Transverse colon (tissue), 4 donors: ENCODE results near the gene C1orf198. TPM values are rescaled to one million over a fixed set of nuclear protein-coding genes. Genes with fewer than 3 reads are reported as not detected.

Experiments used
- DNase-seq: peaks from one replicate; pipeline ENCODE4 v3.0.0-alpha.2; 2019
- H3K27ac ChIP-seq, 4 donors: fragments of 200-600 bp; sonication (generic); 2 replicates each; pipeline ENCODE4 v1.5.1; 2016 to 2018; ENCODE audit warnings: inconsistent platforms in 4 of 4
- H3K27me3 ChIP-seq: fragments of 200-600 bp; sonication (generic); 2 replicates; pipeline ENCODE4 v1.5.1; 2017; ENCODE audit warnings: inconsistent platforms
- H3K36me3 ChIP-seq, 4 donors: fragments of 200-600 bp; sonication (generic); 2 replicates each; pipeline ENCODE4 v1.5.1; 2017 to 2019; ENCODE audit warnings: inconsistent platforms in 4 of 4
- H3K4me1 ChIP-seq, 4 donors: fragments of 200-600 bp; sonication (generic); 2 replicates each; pipeline ENCODE4 v1.5.1; 2017 to 2020; ENCODE audit warnings: inconsistent platforms in 4 of 4
- H3K4me3 ChIP-seq, 4 donors: fragments of 200-600 bp; sonication (generic); 1 replicate in 1 of 4; 2 replicates in 3 of 4; pipeline versions ENCODE4 v1.5.1 to v1.6.1; 2017 to 2019; ENCODE audit warnings: inconsistent platforms in 4 of 4
- H3K9me3 ChIP-seq, 2 donors: fragments of 200-600 bp; sonication (generic); 2 replicates each; pipeline ENCODE4 v1.5.1; 2017 to 2019; ENCODE audit warnings: inconsistent platforms in 2 of 2
- EP300 ChIP-seq: sonication (generic); formaldehyde crosslinking; IDR thresholded peaks from one replicate; pipeline ENCODE4 v1.6.1; 2017; ENCODE audit warnings: antibody characterized with exemption, low read depth
- POLR2A ChIP-seq: fragments of 450-650 bp; IDR thresholded peaks from one replicate; pipeline ENCODE4 v1.6.1; 2016; ENCODE audit warnings: antibody characterized with exemption, mild to moderate bottlenecking, moderate library complexity
- POLR2AphosphoS5 ChIP-seq, 3 donors: sonication (generic); formaldehyde crosslinking; IDR thresholded peaks; one replicate each; pipeline ENCODE4 v1.6.1; 2016; ENCODE audit warnings: antibody characterized with exemption in 3 of 3
- WGBS, 2 donors: methylation state at CpG; one replicate each; pipeline ENCODE4 v1.1.5; 2018; ENCODE audit warnings: low coverage in 1 of 2; 5-methylcytosine and 5-hydroxymethylcytosine counted together
- in situ Hi-C, 4 donors: fragments of 200-750 bp; cut with MboI; loops; one replicate each; pipeline versions ENCODE4 v1.15.0 to v1.15.1; 2017; ENCODE audit warnings: low sequenced_read_pairs in 3 of 4, low pct_ligation_motif_present in 1 of 4, low pct_unique_long_range_greater_than_20kb in 1 of 4
- intact Hi-C: fragments of 100-400 bp; cut with DNase I; formaldehyde crosslinking; loops from one replicate; pipeline ENCODE4 v1.15.1; 2023; ENCODE audit warnings: low total_unique reads
- total RNA-seq, 4 donors: library from RNA; depleted of rRNA; stranded (reverse); fragments of >200 nt; gene quantifications; one replicate each; pipeline ENCODE4 v1.1.0, GENCODE V29; 2016
- TF ChIP-seq, protein P1 (sequence below), 5 experiments: fragments of 200-600 bp in 3 of 5; fragments of 450-650 bp in 2 of 5; sonication (generic) in 3 of 5; IDR thresholded peaks; 1 replicate in 2 of 5; 2 replicates in 3 of 5; pipeline ENCODE4 v1.5.1; 2016 to 2017; ENCODE audit warnings: antibody characterized with exemption in 5 of 5, inconsistent platforms in 3 of 5, mild to moderate bottlenecking in 2 of 5, moderate library complexity in 1 of 5

C1orf198 gene
- total RNA-seq, 4 donors from 2014 or later = 10.8 to 26.7 (median 18.2) TPM

GRCh38 chr1:230907472-230908205 is 39.3 kb upstream of the C1orf198 start:
- Histone ChIP-seq H3K27ac (peak overlapping the region in 2 of 4 donors; percentile 16 to 30), H3K9me3 (no peaks in the 10 kb centered on the region), H3K27me3 (no peaks in the 10 kb centered on the region), H3K4me3 (no peak overlapping the region), H3K4me1 (peaks cover 0 to 5% (median 0%) of the 10 kb centered on the region in 4 donors), H3K36me3 (peaks cover 0 to 26% (median 5%) of the 10 kb centered on the region in 4 donors)
- no peak for DNase-seq
- TF ChIP-seq EP300 (no peak), POLR2A (no peak), POLR2AphosphoS5 (IDR thresholded peaks at IDR 0.05) (no peak)
- TF ChIP-seq, protein P1, sequence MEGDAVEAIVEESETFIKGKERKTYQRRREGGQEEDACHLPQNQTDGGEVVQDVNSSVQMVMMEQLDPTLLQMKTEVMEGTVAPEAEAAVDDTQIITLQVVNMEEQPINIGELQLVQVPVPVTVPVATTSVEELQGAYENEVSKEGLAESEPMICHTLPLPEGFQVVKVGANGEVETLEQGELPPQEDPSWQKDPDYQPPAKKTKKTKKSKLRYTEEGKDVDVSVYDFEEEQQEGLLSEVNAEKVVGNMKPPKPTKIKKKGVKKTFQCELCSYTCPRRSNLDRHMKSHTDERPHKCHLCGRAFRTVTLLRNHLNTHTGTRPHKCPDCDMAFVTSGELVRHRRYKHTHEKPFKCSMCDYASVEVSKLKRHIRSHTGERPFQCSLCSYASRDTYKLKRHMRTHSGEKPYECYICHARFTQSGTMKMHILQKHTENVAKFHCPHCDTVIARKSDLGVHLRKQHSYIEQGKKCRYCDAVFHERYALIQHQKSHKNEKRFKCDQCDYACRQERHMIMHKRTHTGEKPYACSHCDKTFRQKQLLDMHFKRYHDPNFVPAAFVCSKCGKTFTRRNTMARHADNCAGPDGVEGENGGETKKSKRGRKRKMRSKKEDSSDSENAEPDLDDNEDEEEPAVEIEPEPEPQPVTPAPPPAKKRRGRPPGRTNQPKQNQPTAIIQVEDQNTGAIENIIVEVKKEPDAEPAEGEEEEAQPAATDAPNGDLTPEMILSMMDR (IDR thresholded peaks at IDR 0.05) = no peak
- WGBS, 2 donors = 72 to 82% methylated on average over 2 to 4 of the region's 4 CpGs
- intact Hi-C loops = loop anchor here (5.0 kb wide), 1 partner anchor 40 kb away; the partner anchor contains the start of gene C1orf198
- in situ Hi-C loops = loop anchor here (25.0 kb wide), 2 partner anchors 95 to 305 kb away; no protein-coding TSS in a partner anchor

DNA sequence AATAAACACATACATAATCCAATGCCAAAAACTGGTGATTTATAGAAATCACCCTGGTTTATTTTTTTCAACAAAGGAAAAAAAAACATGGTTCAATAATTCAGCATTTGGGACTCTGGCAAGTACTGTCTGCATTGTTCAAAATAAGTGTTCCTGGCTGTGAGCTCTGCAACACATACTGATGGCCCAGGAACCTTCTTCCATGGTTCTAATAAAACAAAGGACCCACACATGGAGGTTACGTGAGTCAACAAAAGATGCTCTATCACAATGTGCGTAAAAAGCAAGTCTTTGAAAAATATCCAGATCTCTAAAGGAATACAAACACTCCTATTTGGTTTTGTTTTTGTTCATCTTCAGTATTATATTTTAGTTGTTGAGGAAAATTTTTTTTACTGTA is 37.9 kb upstream of the C1orf198 start:
- H3K9me3 ChIP-seq = no peaks in the 10 kb centered on the region
- H3K36me3 ChIP-seq = peaks cover 0 to 26% (median 5%) of the 10 kb centered on the region in 4 donors
- TF ChIP-seq EP300 (no peak), POLR2A (no peak), POLR2AphosphoS5 (IDR thresholded peaks at IDR 0.05) (no peak)
- TF ChIP-seq, protein P1 (IDR thresholded peaks at IDR 0.05) = no peak
- intact Hi-C loops (loop anchor here (5.0 kb wide), 1 partner anchor 39 kb away; the partner anchor contains the start of gene C1orf198), in situ Hi-C loops (loop anchor here (25.0 kb wide), 2 partner anchors 94 to 306 kb away; no protein-coding TSS in a partner anchor)
- 88 to 96% methylated on average over 2 of the region's 2 CpGs for WGBS, 2 donors
- DNase-seq = no peak
- H3K27me3 ChIP-seq = no peaks in the 10 kb centered on the region
- H3K4me1 ChIP-seq = peaks cover 0 to 5% (median 0%) of the 10 kb centered on the region in 4 donors
- no peak overlapping the region for H3K4me3 ChIP-seq
- no peak overlapping the region for H3K27ac ChIP-seq

GRCh38 chr1:230905733-230906132 is 37.4 kb upstream of the C1orf198 start:
- WGBS, 2 donors = 77 to 85% methylated on average over 4 to 5 of the region's 5 CpGs
- H3K36me3 ChIP-seq = peaks cover 0 to 26% (median 5%) of the 10 kb centered on the region in 4 donors
- no peaks in the 10 kb centered on the region for H3K27me3 ChIP-seq
- H3K4me1 ChIP-seq = peaks cover 0 to 5% (median 0%) of the 10 kb centered on the region in 4 donors
- TF ChIP-seq, protein P1 (IDR thresholded peaks at IDR 0.05) = no peak
- TF ChIP-seq EP300 (no peak), POLR2A (no peak), POLR2AphosphoS5 (IDR thresholded peaks at IDR 0.05) (no peak)
- DNase-seq = no peak
- H3K4me3 ChIP-seq = no peak overlapping the region
- H3K9me3 ChIP-seq = no peaks in the 10 kb centered on the region
- intact Hi-C loops (loop anchor here (5.0 kb wide), 1 partner anchor 38 kb away; the partner anchor contains the start of gene C1orf198), in situ Hi-C loops (loop anchor here (25.0 kb wide), 2 partner anchors 93 to 307 kb away; no protein-coding TSS in a partner anchor)
- no peak overlapping the region for H3K27ac ChIP-seq

GRCh38 chr1:230902349-230902923 is 34.1 kb upstream of the C1orf198 start:
- no peak overlapping the region for H3K4me3 ChIP-seq
- WGBS, 2 donors = 95 to 97% methylated on average over 5 to 22 of the region's 22 CpGs
- H3K27ac ChIP-seq = no peak overlapping the region
- intact Hi-C loops = no loop called here
- TF ChIP-seq POLR2A = no peak
- TF ChIP-seq EP300 = no peak
- no peak for TF ChIP-seq POLR2AphosphoS5 (IDR thresholded peaks at IDR 0.05)
- no peaks in the 10 kb centered on the region for H3K4me1 ChIP-seq
- peaks cover 0 to 5% (median 2%) of the 10 kb centered on the region in 4 donors for H3K36me3 ChIP-seq
- no peaks in the 10 kb centered on the region for H3K27me3 ChIP-seq
- DNase-seq = no peak
- in situ Hi-C loops = loop anchor here (25.0 kb wide), 2 partner anchors 90 to 310 kb away; no protein-coding TSS in a partner anchor
- H3K9me3 ChIP-seq = no peaks in the 10 kb centered on the region
